ENCODE data around the gene TOM1. TPM values are rescaled to one million over a fixed set of nuclear protein-coding genes. Genes with fewer than 3 reads are reported as not detected.
A peak's percentile ranks its signal among the peaks of the same experiment; 100 is the strongest.

TOM1 gene
- total and polyA plus RNA-seq, 2 of the 13 experiments (the other 11 are each of a cell fraction or from before 2014, with no cell fraction given) = 30.8 to 87.3 TPM

DNA sequence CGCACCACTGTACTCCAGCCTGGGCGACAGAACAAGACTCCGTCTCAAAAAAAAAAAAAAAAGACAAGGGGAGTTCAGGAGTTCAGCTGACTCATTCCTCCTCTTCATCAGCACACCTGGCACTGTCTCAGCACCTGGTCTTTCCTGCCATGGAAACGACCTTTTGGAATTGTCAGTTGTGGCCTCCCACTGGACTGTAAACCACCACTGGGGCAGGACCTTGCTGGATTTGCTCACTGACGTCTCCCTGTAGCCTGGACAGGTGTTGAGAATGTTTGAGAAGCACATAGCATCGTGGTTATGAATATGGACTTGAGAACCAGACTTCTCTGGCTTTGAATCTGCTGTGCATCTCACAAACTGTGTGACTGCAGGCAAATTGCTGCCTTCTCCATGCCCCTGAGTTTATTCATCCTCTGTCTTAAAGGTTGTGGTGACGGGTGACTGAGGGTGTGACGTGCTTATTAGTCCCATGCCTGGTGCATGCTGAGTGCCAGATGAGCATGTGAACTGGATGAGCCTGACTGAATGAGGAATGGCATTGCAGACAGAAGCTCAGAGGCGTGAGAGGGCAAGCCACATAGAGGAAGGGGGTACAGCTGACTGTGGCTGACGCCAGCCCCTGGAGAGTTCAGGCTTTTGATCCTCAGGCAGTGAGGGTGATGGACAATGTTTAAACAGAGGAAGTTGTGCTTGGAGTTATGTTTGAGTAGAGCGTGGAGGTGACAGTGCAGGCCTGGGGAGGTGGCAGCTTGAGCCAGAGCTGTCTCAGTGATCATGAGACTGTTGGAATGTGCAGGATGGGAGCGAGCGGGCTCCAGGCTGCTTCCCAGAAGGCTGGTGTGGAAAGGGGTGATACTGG lies 12.7 kb downstream of the TOM1 start (continued):
- peak; percentile 31; the same call in 1 of the 2 replicates for TF ChIP-seq ZNF556 (CRISPR knock-in tag; IDR thresholded peaks at IDR 0.05; ENCODE audit: borderline replicate concordance)
- no peak for TF ChIP-seq SRY (CRISPR knock-in tag; IDR thresholded peaks at IDR 0.05)
- TF ChIP-seq STAG1 (CRISPR knock-in tag; IDR thresholded peaks at IDR 0.05) = 0 out of 2 replicates have a peak, but pooled peaks have one; percentile 14
- TF ChIP-seq, protein P1, sequence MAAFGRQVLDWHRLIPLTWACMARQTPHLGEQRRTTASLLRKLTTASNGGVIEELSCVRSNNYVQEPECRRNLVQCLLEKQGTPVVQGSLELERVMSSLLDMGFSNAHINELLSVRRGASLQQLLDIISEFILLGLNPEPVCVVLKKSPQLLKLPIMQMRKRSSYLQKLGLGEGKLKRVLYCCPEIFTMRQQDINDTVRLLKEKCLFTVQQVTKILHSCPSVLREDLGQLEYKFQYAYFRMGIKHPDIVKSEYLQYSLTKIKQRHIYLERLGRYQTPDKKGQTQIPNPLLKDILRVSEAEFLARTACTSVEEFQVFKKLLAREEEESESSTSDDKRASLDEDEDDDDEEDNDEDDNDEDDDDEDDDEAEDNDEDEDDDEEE (CRISPR knock-in tag; IDR thresholded peaks at IDR 0.05) = no peak
- no peak for TF ChIP-seq DR1 (CRISPR knock-in tag; IDR thresholded peaks at IDR 0.05)
- TF ChIP-seq, protein P2, sequence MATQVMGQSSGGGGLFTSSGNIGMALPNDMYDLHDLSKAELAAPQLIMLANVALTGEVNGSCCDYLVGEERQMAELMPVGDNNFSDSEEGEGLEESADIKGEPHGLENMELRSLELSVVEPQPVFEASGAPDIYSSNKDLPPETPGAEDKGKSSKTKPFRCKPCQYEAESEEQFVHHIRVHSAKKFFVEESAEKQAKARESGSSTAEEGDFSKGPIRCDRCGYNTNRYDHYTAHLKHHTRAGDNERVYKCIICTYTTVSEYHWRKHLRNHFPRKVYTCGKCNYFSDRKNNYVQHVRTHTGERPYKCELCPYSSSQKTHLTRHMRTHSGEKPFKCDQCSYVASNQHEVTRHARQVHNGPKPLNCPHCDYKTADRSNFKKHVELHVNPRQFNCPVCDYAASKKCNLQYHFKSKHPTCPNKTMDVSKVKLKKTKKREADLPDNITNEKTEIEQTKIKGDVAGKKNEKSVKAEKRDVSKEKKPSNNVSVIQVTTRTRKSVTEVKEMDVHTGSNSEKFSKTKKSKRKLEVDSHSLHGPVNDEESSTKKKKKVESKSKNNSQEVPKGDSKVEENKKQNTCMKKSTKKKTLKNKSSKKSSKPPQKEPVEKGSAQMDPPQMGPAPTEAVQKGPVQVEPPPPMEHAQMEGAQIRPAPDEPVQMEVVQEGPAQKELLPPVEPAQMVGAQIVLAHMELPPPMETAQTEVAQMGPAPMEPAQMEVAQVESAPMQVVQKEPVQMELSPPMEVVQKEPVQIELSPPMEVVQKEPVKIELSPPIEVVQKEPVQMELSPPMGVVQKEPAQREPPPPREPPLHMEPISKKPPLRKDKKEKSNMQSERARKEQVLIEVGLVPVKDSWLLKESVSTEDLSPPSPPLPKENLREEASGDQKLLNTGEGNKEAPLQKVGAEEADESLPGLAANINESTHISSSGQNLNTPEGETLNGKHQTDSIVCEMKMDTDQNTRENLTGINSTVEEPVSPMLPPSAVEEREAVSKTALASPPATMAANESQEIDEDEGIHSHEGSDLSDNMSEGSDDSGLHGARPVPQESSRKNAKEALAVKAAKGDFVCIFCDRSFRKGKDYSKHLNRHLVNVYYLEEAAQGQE (IDR thresholded peaks at IDR 0.05; ENCODE audit: borderline replicate concordance in 1 of 2, low read depth in 1 of 2, low read length in 2 of 2) = 0 out of 4 replicates have a peak, but pooled peaks of 1 of the 2 experiments have one; percentile 26
- peak; percentile 38; the same call in 1 of the 2 replicates for TF ChIP-seq TSC22D2 (CRISPR knock-in tag; IDR thresholded peaks at IDR 0.05; ENCODE audit: borderline replicate concordance)
- no peak for TF ChIP-seq GABPA (IDR thresholded peaks at IDR 0.05; ENCODE audit: low read depth, low read length)
- peak; percentile 27; the same call in 1 of the 2 replicates for TF ChIP-seq GABPA (CRISPR knock-in tag; IDR thresholded peaks at IDR 0.05; ENCODE audit: low read depth)
- no peak for TF ChIP-seq STAT5B (CRISPR knock-in tag; IDR thresholded peaks at IDR 0.05)
- TF ChIP-seq ZNF33A (CRISPR knock-in tag; IDR thresholded peaks at IDR 0.05; ENCODE audit: borderline replicate concordance) = no peak
- no peak for TF ChIP-seq MTF1 (CRISPR knock-in tag; IDR thresholded peaks at IDR 0.05)
- TF ChIP-seq, protein P3, sequence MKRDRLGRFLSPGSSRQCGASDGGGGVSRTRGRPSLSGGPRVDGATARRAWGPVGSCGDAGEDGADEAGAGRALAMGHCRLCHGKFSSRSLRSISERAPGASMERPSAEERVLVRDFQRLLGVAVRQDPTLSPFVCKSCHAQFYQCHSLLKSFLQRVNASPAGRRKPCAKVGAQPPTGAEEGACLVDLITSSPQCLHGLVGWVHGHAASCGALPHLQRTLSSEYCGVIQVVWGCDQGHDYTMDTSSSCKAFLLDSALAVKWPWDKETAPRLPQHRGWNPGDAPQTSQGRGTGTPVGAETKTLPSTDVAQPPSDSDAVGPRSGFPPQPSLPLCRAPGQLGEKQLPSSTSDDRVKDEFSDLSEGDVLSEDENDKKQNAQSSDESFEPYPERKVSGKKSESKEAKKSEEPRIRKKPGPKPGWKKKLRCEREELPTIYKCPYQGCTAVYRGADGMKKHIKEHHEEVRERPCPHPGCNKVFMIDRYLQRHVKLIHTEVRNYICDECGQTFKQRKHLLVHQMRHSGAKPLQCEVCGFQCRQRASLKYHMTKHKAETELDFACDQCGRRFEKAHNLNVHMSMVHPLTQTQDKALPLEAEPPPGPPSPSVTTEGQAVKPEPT (CRISPR knock-in tag; IDR thresholded peaks at IDR 0.05; ENCODE audit: low read depth) = 0 out of 2 replicates have a peak, but pooled peaks have one; percentile 24
- no peak for TF ChIP-seq TBL1XR1 (IDR thresholded peaks at IDR 0.05; ENCODE audit: borderline replicate concordance, low read length, partially characterized antibody)
- TF ChIP-seq FOXP1 (IDR thresholded peaks at IDR 0.05) = no peak
- TF ChIP-seq FOXP1 (CRISPR knock-in tag; IDR thresholded peaks at IDR 0.05) = peak; percentile 45; the same call in 1 of the 2 replicates
- TF ChIP-seq, protein P4, sequence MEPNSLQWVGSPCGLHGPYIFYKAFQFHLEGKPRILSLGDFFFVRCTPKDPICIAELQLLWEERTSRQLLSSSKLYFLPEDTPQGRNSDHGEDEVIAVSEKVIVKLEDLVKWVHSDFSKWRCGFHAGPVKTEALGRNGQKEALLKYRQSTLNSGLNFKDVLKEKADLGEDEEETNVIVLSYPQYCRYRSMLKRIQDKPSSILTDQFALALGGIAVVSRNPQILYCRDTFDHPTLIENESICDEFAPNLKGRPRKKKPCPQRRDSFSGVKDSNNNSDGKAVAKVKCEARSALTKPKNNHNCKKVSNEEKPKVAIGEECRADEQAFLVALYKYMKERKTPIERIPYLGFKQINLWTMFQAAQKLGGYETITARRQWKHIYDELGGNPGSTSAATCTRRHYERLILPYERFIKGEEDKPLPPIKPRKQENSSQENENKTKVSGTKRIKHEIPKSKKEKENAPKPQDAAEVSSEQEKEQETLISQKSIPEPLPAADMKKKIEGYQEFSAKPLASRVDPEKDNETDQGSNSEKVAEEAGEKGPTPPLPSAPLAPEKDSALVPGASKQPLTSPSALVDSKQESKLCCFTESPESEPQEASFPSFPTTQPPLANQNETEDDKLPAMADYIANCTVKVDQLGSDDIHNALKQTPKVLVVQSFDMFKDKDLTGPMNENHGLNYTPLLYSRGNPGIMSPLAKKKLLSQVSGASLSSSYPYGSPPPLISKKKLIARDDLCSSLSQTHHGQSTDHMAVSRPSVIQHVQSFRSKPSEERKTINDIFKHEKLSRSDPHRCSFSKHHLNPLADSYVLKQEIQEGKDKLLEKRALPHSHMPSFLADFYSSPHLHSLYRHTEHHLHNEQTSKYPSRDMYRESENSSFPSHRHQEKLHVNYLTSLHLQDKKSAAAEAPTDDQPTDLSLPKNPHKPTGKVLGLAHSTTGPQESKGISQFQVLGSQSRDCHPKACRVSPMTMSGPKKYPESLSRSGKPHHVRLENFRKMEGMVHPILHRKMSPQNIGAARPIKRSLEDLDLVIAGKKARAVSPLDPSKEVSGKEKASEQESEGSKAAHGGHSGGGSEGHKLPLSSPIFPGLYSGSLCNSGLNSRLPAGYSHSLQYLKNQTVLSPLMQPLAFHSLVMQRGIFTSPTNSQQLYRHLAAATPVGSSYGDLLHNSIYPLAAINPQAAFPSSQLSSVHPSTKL (CRISPR knock-in tag; IDR thresholded peaks at IDR 0.05) = peak; percentile 72
- TF ChIP-seq BORCS8-MEF2B (CRISPR knock-in tag; IDR thresholded peaks at IDR 0.05) = peak; percentile 42; the same call in 1 of the 2 replicates
- no peak for TF ChIP-seq AGO2 (optimal IDR thresholded peaks at IDR 0.05; ENCODE audit: low read depth, low read length)
